Activated T-helper 1 cell treated with Interleukin-2 at 50 U/mL for 16 hours (primary cell): ENCODE data around the gene PRIMA1.

Experiments used
- DNase-seq: peaks from one replicate; pipeline ENCODE4 v3.0.0-alpha.2; 2020; ENCODE audit warnings: low read depth

Gene PRIMA1

GRCh38 chr14:93794756-93795155 lies 6.5 kb upstream of the PRIMA1 start:
- DNase-seq: no peak

GRCh38 chr14:93793555-93794324 lies 5.5 kb upstream of the PRIMA1 start:
- no peak for DNase-seq

- no peak for DNase-seq
Observed at GRCh38 chr14:93792391-93792790, 4.1 kb upstream of the PRIMA1 start.

- DNase-seq: no peak
Observed at GRCh38 chr14:93790966-93791365, 2.7 kb upstream of the PRIMA1 start.

GRCh38 chr14:93789228-93790130 lies 1.2 kb upstream of the PRIMA1 start:
- DNase-seq: no peak

GRCh38 chr14:93788543-93789227 lies 400 bp upstream of the PRIMA1 start:
- DNase-seq: no peak

GRCh38 chr14:93787465-93788292 lies 606 bp downstream of the PRIMA1 start:
- no peak for DNase-seq

GRCh38 chr14:93785423-93785822 lies 2.9 kb downstream of the PRIMA1 start:
- no peak for DNase-seq

GRCh38 chr14:93784878-93785277 lies 3.4 kb downstream of the PRIMA1 start:
- DNase-seq: no peak

- no peak for DNase-seq
Observed at GRCh38 chr14:93780813-93781400, 7.4 kb downstream of the PRIMA1 start.

- DNase-seq: no peak
Observed at GRCh38 chr14:93778856-93779629, 9.2 kb downstream of the PRIMA1 start.

- no peak for DNase-seq
Observed at GRCh38 chr14:93778453-93778852, 9.8 kb downstream of the PRIMA1 start.

GRCh38 chr14:93775744-93776143 lies 12.5 kb downstream of the PRIMA1 start:
- no peak for DNase-seq

GRCh38 chr14:93775158-93775557 lies 13.1 kb downstream of the PRIMA1 start:
- no peak for DNase-seq

GRCh38 chr14:93772263-93772662 lies 16.0 kb downstream of the PRIMA1 start:
- DNase-seq: no peak

- no peak for DNase-seq
Observed at GRCh38 chr14:93765970-93766369, 22.3 kb downstream of the PRIMA1 start.

- DNase-seq: no peak
Observed at GRCh38 chr14:93765155-93765554, 23.1 kb downstream of the PRIMA1 start.

GRCh38 chr14:93764211-93764659 lies 24.1 kb downstream of the PRIMA1 start:
- no peak for DNase-seq

- no peak for DNase-seq
Observed at GRCh38 chr14:93759719-93760307, 28.5 kb downstream of the PRIMA1 start.

GRCh38 chr14:93757206-93757605 lies 31.1 kb downstream of the PRIMA1 start:
- DNase-seq: no peak
